Measurements from ENCODE around the gene ELAVL3.

DNA sequence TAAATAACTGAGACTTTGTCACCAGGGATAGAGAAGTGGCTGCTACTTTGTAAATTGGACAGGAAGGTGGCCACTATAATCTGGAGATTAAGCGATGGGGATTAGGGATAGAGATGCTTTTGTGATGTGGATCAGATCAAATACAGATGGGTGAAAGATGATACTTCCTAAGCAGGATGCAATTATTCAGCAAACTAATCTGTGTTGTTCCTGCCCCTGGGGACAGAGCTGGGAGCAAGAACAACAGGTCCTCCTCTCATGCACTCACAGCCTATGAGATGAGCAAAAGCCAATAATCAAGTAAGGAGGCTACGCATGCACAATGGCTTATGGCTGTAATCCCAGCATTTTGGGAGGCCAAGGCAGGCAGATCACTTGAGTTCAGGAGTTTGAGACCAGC lies 66.3 kb downstream of the ELAVL3 start:
- no peak for TF ChIP-seq POLR2A (IDR thresholded peaks at IDR 0.05; ENCODE audit: low read depth, low read length)
- no peak for TF ChIP-seq TAF1 (IDR thresholded peaks at IDR 0.05; ENCODE audit: borderline replicate concordance, low read depth, low read length)
- TF ChIP-seq POLR2AphosphoS5 (IDR thresholded peaks at IDR 0.05; ENCODE audit: low read depth, low read length): no peak

All from GM12892 (cell line).